ENCODE data around the gene UGCG. TPM values are rescaled to one million over a fixed set of nuclear protein-coding genes. Genes with fewer than 3 reads are reported as not detected.
A peak's percentile ranks its signal among the peaks of the same experiment; 100 is the strongest.

Gene UGCG
- total and polyA plus RNA-seq, 9 of the 15 experiments (the other 6 are each of a cell fraction or from before 2014, with no cell fraction given) = 20.0 to 40.3 (median 29.2) TPM

DNA sequence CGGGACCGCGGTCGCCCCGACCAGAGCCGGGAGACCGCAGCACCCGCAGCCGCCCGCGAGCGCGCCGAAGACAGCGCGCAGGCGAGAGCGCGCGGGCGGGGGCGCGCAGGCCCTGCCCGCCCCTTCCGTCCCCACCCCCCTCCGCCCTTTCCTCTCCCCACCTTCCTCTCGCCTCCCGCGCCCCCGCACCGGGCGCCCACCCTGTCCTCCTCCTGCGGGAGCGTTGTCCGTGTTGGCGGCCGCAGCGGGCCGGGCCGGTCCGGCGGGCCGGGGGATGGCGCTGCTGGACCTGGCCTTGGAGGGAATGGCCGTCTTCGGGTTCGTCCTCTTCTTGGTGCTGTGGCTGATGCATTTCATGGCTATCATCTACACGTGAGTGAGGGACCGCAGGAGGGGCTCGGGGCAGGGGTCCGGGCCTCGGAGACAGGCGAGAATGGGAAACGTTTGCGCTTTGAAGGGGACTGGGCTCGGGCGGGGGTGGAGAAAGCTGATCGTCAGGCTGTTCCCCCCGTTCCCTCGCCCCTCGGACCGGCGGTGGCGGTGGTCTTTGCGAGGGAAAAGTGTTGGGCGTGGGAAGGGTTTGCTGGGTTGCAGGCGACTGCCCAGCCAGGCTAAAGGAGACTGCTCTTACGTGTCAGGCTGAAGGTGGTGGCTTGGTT is 457 bp downstream of the UGCG start (continued):
- no peak for TF ChIP-seq HEY1 (CRISPR knock-in tag; IDR thresholded peaks at IDR 0.05; ENCODE audit: borderline replicate concordance)
- 0 out of 2 replicates have a peak, but pooled peaks have one; percentile 3 for TF ChIP-seq RNF2 (IDR thresholded peaks at IDR 0.05)
- TF ChIP-seq HDAC1 (IDR thresholded peaks at IDR 0.05) = peak in 1 of 2 experiments; percentile 72; a peak in 2 of 4 replicates
- no peak for TF ChIP-seq CAMTA2 (CRISPR knock-in tag; conservative IDR thresholded peaks at IDR 0.05)
- no peak for TF ChIP-seq HIVEP1 (CRISPR knock-in tag; IDR thresholded peaks at IDR 0.05)
- no peak for TF ChIP-seq ZFP91 (CRISPR knock-in tag; IDR thresholded peaks at IDR 0.05)
- TF ChIP-seq DNMT1 (IDR thresholded peaks at IDR 0.05) = no peak
- no peak for TF ChIP-seq ZNF586 (CRISPR knock-in tag; conservative IDR thresholded peaks at IDR 0.05)
- TF ChIP-seq JUNB (CRISPR knock-in tag; conservative IDR thresholded peaks at IDR 0.05) = no peak
- TF ChIP-seq CREB1 (IDR thresholded peaks at IDR 0.05) = no peak
- TF ChIP-seq CREB1 (CRISPR knock-in tag; IDR thresholded peaks at IDR 0.05) = peak; percentile 5; the same call in 1 of the 2 replicates
- peak in 1 of 2 experiments; percentile 11; a peak in 1 of 4 replicates for TF ChIP-seq TEAD1 (CRISPR knock-in tag; IDR thresholded peaks at IDR 0.05)
- TF ChIP-seq, protein P1, sequence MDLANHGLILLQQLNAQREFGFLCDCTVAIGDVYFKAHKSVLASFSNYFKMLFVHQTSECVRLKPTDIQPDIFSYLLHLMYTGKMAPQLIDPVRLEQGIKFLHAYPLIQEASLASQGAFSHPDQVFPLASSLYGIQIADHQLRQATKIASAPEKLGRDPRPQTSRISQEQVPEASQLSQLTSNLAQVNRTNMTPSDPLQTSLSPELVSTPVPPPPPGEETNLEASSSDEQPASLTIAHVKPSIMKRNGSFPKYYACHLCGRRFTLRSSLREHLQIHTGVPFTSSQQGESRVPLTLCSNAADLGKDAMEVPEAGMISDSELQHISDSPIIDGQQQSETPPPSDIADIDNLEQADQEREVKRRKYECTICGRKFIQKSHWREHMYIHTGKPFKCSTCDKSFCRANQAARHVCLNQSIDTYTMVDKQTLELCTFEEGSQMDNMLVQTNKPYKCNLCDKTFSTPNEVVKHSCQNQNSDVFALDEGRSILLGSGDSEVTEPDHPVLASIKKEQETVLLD (IDR thresholded peaks at IDR 0.05) = no peak
